GM18511 (cell line): Measurements from ENCODE around the gene EN1.

Experiments used
- ATAC-seq: cut with Tn5 transposase; IDR thresholded peaks from one replicate; pipeline ENCODE4 v1.9.1; 2021; ENCODE audit warnings: mild to moderate bottlenecking, moderate library complexity; ENCODE audit not compliant: unreplicated experiment

The EN1 gene

GRCh38 chr2:118823633-118824032 lies 23.8 kb downstream of the EN1 start:
- no peak for ATAC-seq

- ATAC-seq: no peak
Observed at GRCh38 chr2:118822572-118822971, 24.9 kb downstream of the EN1 start.

GRCh38 chr2:118822015-118822414 lies 25.4 kb downstream of the EN1 start:
- no peak for ATAC-seq

GRCh38 chr2:118817469-118817868 lies 30.0 kb downstream of the EN1 start:
- ATAC-seq: no peak

- no peak for ATAC-seq
Observed at GRCh38 chr2:118816669-118817068, 30.8 kb downstream of the EN1 start.

- ATAC-seq: no peak
Observed at GRCh38 chr2:118815731-118816130, 31.7 kb downstream of the EN1 start.

- no peak for ATAC-seq
Observed at GRCh38 chr2:118815314-118815713, 32.1 kb downstream of the EN1 start.

GRCh38 chr2:118814368-118814767 lies 33.1 kb downstream of the EN1 start:
- no peak for ATAC-seq

GRCh38 chr2:118813601-118814339 lies 33.7 kb downstream of the EN1 start:
- no peak for ATAC-seq

GRCh38 chr2:118813111-118813510 lies 34.3 kb downstream of the EN1 start:
- no peak for ATAC-seq

- no peak for ATAC-seq
Observed at GRCh38 chr2:118812552-118812951, 34.9 kb downstream of the EN1 start.

GRCh38 chr2:118811514-118812115 lies 35.8 kb downstream of the EN1 start:
- ATAC-seq: no peak

GRCh38 chr2:118810766-118811165 lies 36.7 kb downstream of the EN1 start:
- ATAC-seq: no peak

GRCh38 chr2:118808429-118808809 lies 39.0 kb downstream of the EN1 start:
- ATAC-seq: no peak

GRCh38 chr2:118807668-118808428 lies 39.6 kb downstream of the EN1 start:
- ATAC-seq: no peak

GRCh38 chr2:118806797-118807667 lies 40.4 kb downstream of the EN1 start:
- ATAC-seq: no peak

- no peak for ATAC-seq
Observed at GRCh38 chr2:118805064-118805690, 42.3 kb downstream of the EN1 start.

GRCh38 chr2:118803012-118803411 lies 44.4 kb downstream of the EN1 start:
- no peak for ATAC-seq

GRCh38 chr2:118801151-118801550 lies 46.3 kb downstream of the EN1 start:
- ATAC-seq: no peak

GRCh38 chr2:118800736-118801135 lies 46.7 kb downstream of the EN1 start:
- no peak for ATAC-seq

GRCh38 chr2:118794546-118794945 lies 52.9 kb downstream of the EN1 start:
- no peak for ATAC-seq
